GM12878 (cell line): Measurements from ENCODE around the gene RREB1. TPM values are rescaled to one million over a fixed set of nuclear protein-coding genes. Genes with fewer than 3 reads are reported as not detected.

ENCODE experiments used
- ATAC-seq: fragments of 200-7000 bp; cut with Tn5 transposase; 3 replicates; pipeline ENCODE4 v1.9.1; 2020; ENCODE audit warnings: mild to moderate bottlenecking, moderate library complexity
- BruUV-seq: library from RNA; stranded (reverse); fragments of 400-500 nt; replicated peaks from 2 replicates; lab custom pipeline; 2021; lab: Mats Ljungman, UMichigan
- CTCF ChIA-PET: fragments of 300-600 bp; sonication (Branson Sonifier 250); formaldehyde crosslinking; extraction: SDS; loops from one replicate; lab custom pipeline; 2021; ENCODE audit warnings: inconsistent platforms; lab: Yijun Ruan, JAX
- POLR2A ChIA-PET: fragments of 350-600 bp; formaldehyde crosslinking; extraction: SDS; loops from one replicate; lab custom pipeline; 2021; ENCODE audit warnings: inconsistent platforms; lab: Charles Lee
- RAD21 ChIA-PET: fragments of 300-600 bp; sonication (Branson Sonifier 250); formaldehyde crosslinking; loops from one replicate; lab custom pipeline; 2023; ENCODE audit warnings: antibody characterized with exemption; ENCODE audit not compliant: unreplicated experiment; lab: Charles Lee
- SMC1A ChIA-PET: fragments of 300-600 bp; sonication (Branson Sonifier 250); formaldehyde crosslinking; loops from one replicate; lab custom pipeline; 2023; ENCODE audit not compliant: unreplicated experiment, uncharacterized antibody; lab: Charles Lee
- DNase-seq: peaks from one replicate; pipeline ENCODE4 v3.0.0-alpha.2; 2011; ENCODE audit warnings: low read depth, low spot score
- FAIRE-seq: peaks from 3 replicates; lab custom pipeline; 2011; peaks lifted over from hg19 to GRCh38; lab: Jason Lieb, UNC
- H2AFZ ChIP-seq: 2 replicates; pipeline ENCODE4 v1.6.0; 2011; ENCODE audit warnings: low read depth, low read length, control low read depth; ENCODE audit not compliant: control insufficient read depth
- H3K27ac ChIP-seq: 2 replicates; pipeline ENCODE4 v1.5.1; 2011; ENCODE audit warnings: control low read depth; ENCODE audit not compliant: control insufficient read depth, insufficient read depth
- H3K27me3 ChIP-seq, 2 experiments: replicated peaks in 1 of 2; 2 replicates each; pipeline versions ENCODE4 v1.6.0 to v1.6.1; 2011; ENCODE audit warnings: low read length in 1 of 2; ENCODE audit not compliant: control insufficient read depth in 2 of 2, insufficient read depth in 2 of 2
- H3K36me3 ChIP-seq, 2 experiments: 2 replicates each; pipeline ENCODE4 v1.5.1; 2011; ENCODE audit warnings: low read length in 1 of 2; ENCODE audit not compliant: control insufficient read depth in 2 of 2, insufficient read depth in 2 of 2
- H3K4me1 ChIP-seq: 2 replicates; pipeline ENCODE4 v1.6.1; 2011; ENCODE audit warnings: mild to moderate bottlenecking, low read length, moderate library complexity, mixed read lengths; ENCODE audit not compliant: control insufficient read depth, insufficient read depth
- H3K4me2 ChIP-seq: 2 replicates; pipeline ENCODE4 v1.6.0; 2011; ENCODE audit warnings: control low read depth; ENCODE audit not compliant: control insufficient read depth, insufficient read depth
- H3K4me3 ChIP-seq: fragments of 200-600 bp; sonication (generic); 2 replicates; pipeline ENCODE4 v1.5.1; 2016
- H3K79me2 ChIP-seq: 2 replicates; pipeline ENCODE4 v1.6.0; 2011; ENCODE audit warnings: low read length; ENCODE audit not compliant: control insufficient read depth, insufficient read depth
- H3K9ac ChIP-seq: 2 replicates; pipeline ENCODE4 v1.8.0; 2011; ENCODE audit warnings: low read length, control low read depth, mixed read lengths; ENCODE audit not compliant: control insufficient read depth, insufficient read depth
- H3K9me3 ChIP-seq: replicated peaks from 3 replicates; pipeline ENCODE4 v1.5.1; 2011; ENCODE audit warnings: mild to moderate bottlenecking, low read length; ENCODE audit not compliant: control insufficient read depth, insufficient read depth
- H4K20me1 ChIP-seq: 2 replicates; pipeline ENCODE4 v1.6.0; 2011; ENCODE audit not compliant: control insufficient read depth, insufficient read depth
- BHLHE40 ChIP-seq, 2 experiments: fragments of 450-650 bp in 1 of 2; IDR thresholded peaks; 2 replicates each; pipeline ENCODE4 v1.6.1; 2011 to 2017; ENCODE audit warnings: low read depth in 2 of 2, borderline replicate concordance in 1 of 2, improper control_type of control experiment in 1 of 2, low read length in 1 of 2, mild to moderate bottlenecking in 1 of 2
- NR2C2 ChIP-seq: IDR thresholded peaks from 2 replicates; pipeline ENCODE4 v1.6.1; 2011; ENCODE audit warnings: borderline replicate concordance, low read depth; ENCODE audit not compliant: control insufficient read depth, insufficient read length
- PML ChIP-seq: IDR thresholded peaks from 2 replicates; pipeline ENCODE4 v1.6.1; 2012; ENCODE audit warnings: low read length, inconsistent platforms
- POLR2A ChIP-seq: IDR thresholded peaks from 2 replicates; pipeline ENCODE4 v1.6.1; 2011; ENCODE audit warnings: low read depth, mild to moderate bottlenecking, low read length
- whole genome bisulfite sequencing: methylation state at CpG from one replicate; pipeline ENCODE4 v1.1.6; 2016; ENCODE audit warnings: low lambda C conversion rate; ENCODE audit not compliant: insufficient replicate concordance, insufficient coverage; ENCODE audit errors: missing lambda C conversion rate; 5-methylcytosine and 5-hydroxymethylcytosine counted together
- in situ Hi-C: fragments of 300-500 bp; cut with MboI; formaldehyde crosslinking; loops from 9 replicates; pipeline ENCODE4 v1.14.3; 2018; ENCODE audit warnings: mixed read lengths
- intact Hi-C: fragments of 100-400 bp; cut with micrococcal nuclease; formaldehyde crosslinking; loops from one replicate; pipeline ENCODE4 v1.14.2; 2022; ENCODE audit not compliant: unreplicated experiment
- polyA plus RNA-seq, 11 experiments: library from polyadenylated mRNA; depleted of rRNA in 4 of 11; unstranded in 6 of 11; stranded (reverse) in 5 of 11; fragments of >200 nt; fragmentation: Nextera tagmentation in 4 of 11; fragmentation: Illumina TruSeq in 1 of 11; extraction: Ambion mirVana in 4 of 11; extraction: Trizol in 1 of 11; gene quantifications; 1 replicate in 1 of 11; 2 replicates in 10 of 11; pipeline versions ENCODE4 v1.2.1 to v1.2.3, GENCODE V29; 2011 to 2016; ENCODE audit warnings: inconsistent platforms in 2 of 11, missing spikeins in 2 of 11, low read depth in 1 of 11
- total RNA-seq, 4 experiments: library from RNA; depleted of rRNA in 3 of 4; stranded (reverse); fragments of >200 nt in 3 of 4; fragmentation: Illumina TruSeq in 1 of 4; extraction: Trizol in 1 of 4; gene quantifications; 2 replicates each; pipeline versions ENCODE4 v1.2.1 to v1.2.3, GENCODE V29; 2013 to 2021

The RREB1 gene
- total and polyA plus RNA-seq, 10 of the 15 experiments (the other 5 are each of a cell fraction or from before 2014, with no cell fraction given) = 1.9 to 30.3 (median 8.6) TPM

- peak; percentile 34 to 67; a peak in 3 of 4 replicates for TF ChIP-seq BHLHE40 (IDR thresholded peaks at IDR 0.05; ENCODE audit: borderline replicate concordance in 1 of 2, low read depth in 2 of 2, low read length in 1 of 2)
Measured at GRCh38 chr6:7241709-7242645, 134.2 kb downstream of the RREB1 start (continued).

- 84% methylated on average over 4 of the region's 4 CpGs for WGBS
- DNase-seq (no peak), ATAC-seq (no peak), FAIRE-seq (no peak)
- BruUV-seq = no TSS peak
- Histone ChIP-seq H4K20me1 (no peaks in the 10 kb centered on the region; the same call in none of the 2 replicates), H3K4me3 (no peak overlapping the region), H3K4me2 (no peak overlapping the region; the same call in 1 of the 2 replicates), H3K9me3 (no peaks in the 10 kb centered on the region; the same call in 2 of the 3 replicates), H3K27me3 (no peaks in the 10 kb centered on the region), H3K79me2 (peaks cover 17% of the 10 kb centered on the region), H2AFZ (no peak overlapping the region), H3K4me1 (peaks cover 39% of the 10 kb centered on the region), H3K9ac (peak overlapping the region; percentile 39; the same call in 1 of the 2 replicates), H3K27ac (peak overlapping the region; percentile 42), H3K36me3 (peaks cover 29 to 48% of the 10 kb centered on the region in 2 experiments)
- 0 out of 2 replicates have a peak, but pooled peaks have one; percentile 14 for TF ChIP-seq POLR2A
- no peak for TF ChIP-seq NR2C2
- 0 out of 2 replicates have a peak, but pooled peaks have one; percentile 13 for TF ChIP-seq PML
- ChIA-PET CTCF (interaction anchor here (0.8 to 4.6 kb wide), 31 partner anchors 8 to 686 kb away, joined by 3 to 40 read pairs (median 5); no protein-coding TSS in a partner anchor), POLR2A (no interaction called here), SMC1A (interaction anchor here (0.8 to 4.1 kb wide), 30 partner anchors 8 to 567 kb away, joined by 3 to 33 read pairs (median 4); no protein-coding TSS in a partner anchor), RAD21 (interaction anchor here (0.5 to 4.6 kb wide), 14 partner anchors 8 to 565 kb away, joined by 3 to 33 read pairs (median 4); no protein-coding TSS in a partner anchor)
- in situ Hi-C loops (loop anchor here (5.0 kb wide), 1 partner anchor 566 kb away; no protein-coding TSS in a partner anchor), intact Hi-C loops (loop anchor here (2.0 to 5.0 kb wide), 4 partner anchors 156 to 566 kb away; no protein-coding TSS in a partner anchor)
Measured at GRCh38 chr6:7242835-7243178, 135.0 kb downstream of the RREB1 start.
